Suprapubic skin (tissue), 4 donors: Measurements from ENCODE around the gene PPP2R2D.

ENCODE experiments used
- CTCF ChIP-seq, 2 donors: fragments of 200-600 bp in 1 of 2; fragments of 450-650 bp in 1 of 2; sonication (generic) in 1 of 2; IDR thresholded peaks; one replicate each; pipeline ENCODE4 v1.5.1; 2016 to 2019; ENCODE audit warnings: antibody characterized with exemption in 2 of 2, mild to moderate bottlenecking in 1 of 2, moderate library complexity in 1 of 2
- EP300 ChIP-seq: sonication (generic); formaldehyde crosslinking; IDR thresholded peaks from one replicate; pipeline ENCODE4 v1.6.1; 2017; ENCODE audit warnings: antibody characterized with exemption
- POLR2A ChIP-seq, 2 donors: fragments of 450-650 bp; IDR thresholded peaks; one replicate each; pipeline ENCODE4 v1.6.1; 2017; ENCODE audit warnings: antibody characterized with exemption in 2 of 2, mild to moderate bottlenecking in 2 of 2, moderate library complexity in 2 of 2
- POLR2AphosphoS5 ChIP-seq, 3 donors: sonication (generic); formaldehyde crosslinking; IDR thresholded peaks; one replicate each; pipeline ENCODE4 v1.6.1; 2017; ENCODE audit warnings: antibody characterized with exemption in 3 of 3

- TF ChIP-seq CTCF (IDR thresholded peaks at IDR 0.05) (no peak), POLR2A (IDR thresholded peaks at IDR 0.05) (no peak), EP300 (no peak), POLR2AphosphoS5 (IDR thresholded peaks at IDR 0.05) (no peak)
Observed at GRCh38 chr10:131960631-131961046, 59.8 kb downstream of the PPP2R2D start.
